Stimulated activated CD4-positive, alpha-beta T cell treated with anti-CD3 and anti-CD28 coated beads, TNF-alpha, amount 100 ng/mL, for 1 hour (primary cell): ENCODE measurements around the gene METAP1D.
"Not testable (repeated sequence)": the region's sequence is repeated elsewhere in the genome, so short reads cannot be mapped to it uniquely, and the experiment has no call there.

Source experiments
- DNase-seq, 3 donors: peaks; one replicate each; pipeline ENCODE4 v3.0.0-alpha.2; 2020; ENCODE audit warnings: low read depth in 3 of 3, low spot score in 1 of 3

The METAP1D gene

DNA sequence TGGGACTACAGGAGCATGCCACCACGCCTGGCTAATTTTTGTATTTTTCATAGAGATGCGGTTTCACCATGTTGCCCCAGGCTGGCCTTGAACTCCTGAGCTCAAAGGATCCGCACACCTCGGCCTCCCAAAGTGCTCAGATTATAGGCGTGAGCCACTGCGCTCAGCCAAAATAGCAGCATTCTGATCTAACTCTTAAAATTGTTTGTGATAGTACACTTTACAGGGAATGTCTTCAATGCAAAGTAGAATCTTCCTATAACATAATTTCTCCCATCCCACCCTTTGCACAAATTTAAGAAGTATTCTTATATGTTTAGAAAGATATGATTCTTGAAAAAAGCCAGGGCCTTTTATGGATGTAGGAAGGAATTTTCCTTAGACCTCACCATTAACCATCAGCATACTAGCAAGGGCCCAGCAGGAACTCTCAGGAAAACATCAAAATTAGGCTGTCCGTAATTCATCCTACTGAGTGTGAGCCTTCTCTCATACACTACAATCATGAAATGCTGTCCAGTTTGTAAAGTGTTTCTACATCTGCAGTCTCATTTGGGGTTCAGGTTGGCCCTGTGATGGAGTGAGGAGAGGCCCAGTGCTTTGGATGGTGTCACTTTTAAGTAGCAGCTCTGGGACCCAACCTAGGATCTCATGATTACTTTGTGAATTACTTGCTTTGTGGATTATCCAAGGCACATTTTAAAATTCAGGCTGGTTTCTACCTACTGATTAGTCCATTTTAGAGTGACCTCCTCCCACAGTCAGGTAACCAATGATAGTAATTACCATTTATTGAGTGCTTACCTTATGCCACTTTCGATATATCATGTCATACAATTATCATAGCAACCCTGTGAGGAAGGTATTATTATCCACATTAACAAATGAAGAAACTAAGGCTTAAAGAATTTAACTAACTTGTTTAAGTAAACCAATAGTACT, 48.1 kb downstream of the METAP1D start:
- no peak for DNase-seq

DNA sequence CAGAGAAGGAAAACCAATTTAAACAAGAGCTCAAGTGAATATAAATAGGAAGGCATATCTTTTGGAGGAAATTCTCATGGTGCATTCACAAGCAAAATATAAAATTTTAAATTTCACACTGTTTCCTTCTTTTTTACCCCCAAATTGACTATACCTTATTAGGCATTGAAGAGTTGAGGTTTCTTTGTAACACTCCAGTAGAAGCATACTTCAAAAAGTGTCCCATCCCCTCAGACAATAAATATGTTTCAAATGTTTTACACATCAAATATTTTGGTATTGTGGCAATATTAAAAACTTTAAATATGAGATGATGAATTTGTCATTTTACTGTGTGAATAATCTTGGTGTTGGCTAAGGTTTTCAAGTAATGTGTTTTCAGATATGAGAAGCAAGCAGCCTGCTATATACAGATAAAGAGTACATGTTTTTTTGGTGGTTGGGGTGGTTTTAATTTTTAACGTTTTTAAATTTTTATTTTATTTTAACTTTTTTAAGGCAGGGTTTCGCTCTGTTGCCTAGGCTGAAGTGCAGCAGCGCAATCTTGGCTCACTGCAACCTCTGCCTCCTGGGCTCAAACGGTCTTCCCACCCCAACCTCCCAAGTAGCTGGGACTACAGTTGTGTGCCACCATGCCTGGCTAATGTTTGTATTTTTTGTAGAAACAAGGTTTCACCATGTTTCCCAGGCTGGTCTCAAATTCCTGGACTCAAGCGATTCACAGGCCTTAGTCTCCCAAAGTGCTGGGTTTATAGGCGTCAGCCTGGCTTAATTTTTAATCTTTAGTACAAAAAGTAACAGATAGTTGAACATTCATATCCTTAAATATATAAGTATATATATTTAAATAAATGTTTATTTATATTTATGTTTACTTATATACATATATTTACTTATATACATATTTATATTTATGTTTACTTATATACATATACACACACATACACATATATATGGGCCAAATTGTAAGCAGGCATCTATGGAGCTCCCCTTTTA, 49.1 kb downstream of the METAP1D start:
- DNase-seq = no peak

- DNase-seq = no peak
These were observed 49.9 kb downstream of the METAP1D start for GRCh38 chr2:172049567-172050120.

- DNase-seq = no peak
These were observed 50.8 kb downstream of the METAP1D start for GRCh38 chr2:172050479-172051125.

DNA sequence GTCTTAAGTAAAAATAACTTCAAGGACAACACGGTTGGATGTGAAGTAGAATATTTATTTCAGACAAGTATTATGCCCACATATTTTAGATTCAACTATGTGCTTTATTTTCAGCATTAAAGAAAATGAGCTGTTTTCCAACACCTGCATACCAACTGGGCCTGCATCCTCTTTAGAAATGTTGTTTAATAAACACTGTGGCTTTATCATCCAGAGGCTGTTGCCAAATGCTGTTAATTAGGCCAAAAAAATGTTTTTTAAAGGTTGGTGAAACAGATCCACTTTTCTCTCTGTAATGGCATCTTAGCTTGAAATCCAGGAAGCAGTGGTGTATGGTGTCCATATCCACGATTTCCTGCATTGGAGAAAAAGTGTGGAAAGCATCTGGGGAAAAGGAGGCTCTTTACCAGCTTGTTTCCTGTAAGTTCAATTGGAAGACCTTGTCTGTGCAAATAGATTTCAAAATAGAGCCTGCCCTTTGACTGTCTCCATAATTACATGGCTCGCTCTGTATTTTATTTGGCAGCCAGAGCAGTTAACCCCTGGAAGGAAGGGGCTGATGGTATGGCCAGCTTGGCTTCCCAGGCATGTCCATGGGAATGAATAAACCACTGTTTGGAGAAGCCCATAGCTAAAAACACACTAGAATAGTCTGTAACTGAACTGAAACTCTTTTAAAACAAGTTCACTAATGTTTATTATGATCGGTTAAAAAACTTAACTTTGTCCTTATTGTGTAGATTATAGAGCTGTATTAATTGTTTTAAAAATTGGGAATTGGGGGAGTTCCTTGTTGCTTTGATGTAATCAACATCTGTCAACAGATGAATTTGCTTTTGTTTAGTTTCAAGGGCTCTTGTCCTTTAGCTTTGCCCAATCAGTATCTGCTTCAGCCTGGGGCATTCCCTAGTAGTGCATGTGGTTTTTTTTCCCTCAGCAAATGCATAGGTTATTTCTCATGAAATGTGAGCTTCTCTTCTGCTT, 52.5 kb downstream of the METAP1D start:
- no peak for DNase-seq

GRCh38 chr2:172053486-172053885, 53.7 kb downstream of the METAP1D start:
- DNase-seq = no peak

DNA sequence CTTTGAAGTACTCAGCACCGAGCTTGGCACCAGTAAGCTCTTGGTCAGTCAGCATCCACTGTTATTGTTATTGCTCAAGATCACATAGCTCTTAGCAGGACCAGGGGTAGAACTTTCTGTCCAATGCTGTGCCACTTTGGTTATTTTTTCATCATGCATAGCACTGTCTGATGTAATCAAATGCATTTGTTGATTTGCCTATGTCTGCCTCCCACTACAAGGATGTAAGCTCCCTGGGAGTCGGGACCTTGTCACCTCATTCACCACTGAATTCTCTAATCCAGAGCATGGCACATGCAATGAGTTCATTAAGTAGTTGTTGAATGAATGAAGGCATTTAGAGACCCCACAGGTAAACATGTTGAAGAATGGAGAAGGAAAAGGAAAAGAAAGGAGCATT, 56.5 kb downstream of the METAP1D start:
- DNase-seq = no peak

GRCh38 chr2:172058660-172059059, 58.9 kb downstream of the METAP1D start:
- DNase-seq = no peak

DNA sequence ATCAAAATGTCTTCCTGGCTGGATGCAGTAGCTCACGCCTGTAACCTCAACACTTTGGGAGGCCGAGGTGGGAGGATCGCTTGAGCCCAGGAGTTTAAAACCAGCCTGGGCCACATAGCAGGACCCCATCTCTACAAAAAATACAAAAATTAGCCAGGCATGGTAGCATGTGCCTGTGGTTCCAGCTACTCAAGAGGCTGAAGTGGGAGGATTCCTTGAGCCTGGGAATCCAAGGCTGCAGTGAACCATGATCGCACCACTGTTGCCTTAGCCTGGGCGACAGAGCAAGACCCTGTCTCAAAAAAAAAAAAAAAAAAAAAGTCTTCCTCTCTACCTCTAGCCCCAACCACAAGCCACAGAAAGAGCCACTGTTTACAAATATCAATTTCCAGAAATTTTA, 60.4 kb downstream of the METAP1D start:
- DNase-seq = not testable (repeated sequence)

DNA sequence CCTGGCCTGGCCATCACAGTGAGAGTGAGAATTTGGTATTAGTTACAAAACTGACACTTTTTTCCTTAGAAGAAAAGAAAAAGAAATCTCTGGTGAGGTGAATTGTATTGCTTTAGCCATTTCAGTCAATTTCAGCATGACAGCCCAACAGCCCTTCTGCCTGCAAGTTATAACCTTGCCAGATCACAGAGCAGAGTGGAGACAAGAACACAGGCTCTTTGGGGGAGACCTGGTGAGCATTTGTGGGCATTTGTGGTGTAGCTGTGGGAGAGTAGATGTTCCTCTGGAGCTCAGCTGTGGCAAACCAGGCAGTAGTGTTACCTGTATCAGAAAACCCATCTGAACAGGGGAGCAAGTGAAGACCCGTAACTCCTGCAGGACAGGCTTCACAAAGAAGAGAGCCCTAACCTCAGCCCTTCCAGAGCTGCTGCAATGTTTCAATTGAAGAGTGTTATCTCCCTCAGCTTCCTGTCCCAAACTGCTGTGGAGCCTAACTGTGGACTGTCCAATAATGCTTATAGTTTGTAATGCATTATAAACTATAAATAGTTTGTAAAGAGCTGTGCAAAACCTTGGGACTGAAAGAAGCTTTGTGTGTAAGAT, 62.8 kb downstream of the METAP1D start:
- no peak for DNase-seq

GRCh38 chr2:172063446-172063845, 63.7 kb downstream of the METAP1D start:
- DNase-seq = no peak

DNA sequence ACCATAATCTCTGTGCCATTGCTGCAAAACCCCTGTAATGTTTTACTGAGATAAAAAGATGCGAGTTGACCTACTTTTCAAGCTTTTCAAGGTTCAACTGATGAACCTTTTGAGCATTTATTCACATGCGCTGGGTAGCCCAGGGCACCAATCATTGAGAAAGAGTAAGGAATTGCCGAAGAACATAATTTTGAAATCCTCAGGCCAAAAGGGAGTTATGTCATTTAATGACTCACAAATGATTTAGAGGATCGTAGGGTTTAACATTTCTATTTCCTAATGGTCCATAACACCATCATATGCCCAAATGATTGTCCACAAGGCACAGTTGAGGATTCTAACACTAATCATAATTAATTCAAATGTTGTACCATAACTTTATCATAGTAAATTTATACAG, 65.4 kb downstream of the METAP1D start:
- DNase-seq = no peak

- DNase-seq = no peak
These were observed 66.7 kb downstream of the METAP1D start for GRCh38 chr2:172066394-172066886.

- not testable (repeated sequence) for DNase-seq
These were observed 68.2 kb downstream of the METAP1D start for GRCh38 chr2:172067905-172068304.

GRCh38 chr2:172070936-172071335, 71.2 kb downstream of the METAP1D start:
- no peak for DNase-seq

GRCh38 chr2:172072303-172072702, 72.5 kb downstream of the METAP1D start:
- DNase-seq = no peak

GRCh38 chr2:172072706-172073105, 73.0 kb downstream of the METAP1D start:
- no peak for DNase-seq

DNA sequence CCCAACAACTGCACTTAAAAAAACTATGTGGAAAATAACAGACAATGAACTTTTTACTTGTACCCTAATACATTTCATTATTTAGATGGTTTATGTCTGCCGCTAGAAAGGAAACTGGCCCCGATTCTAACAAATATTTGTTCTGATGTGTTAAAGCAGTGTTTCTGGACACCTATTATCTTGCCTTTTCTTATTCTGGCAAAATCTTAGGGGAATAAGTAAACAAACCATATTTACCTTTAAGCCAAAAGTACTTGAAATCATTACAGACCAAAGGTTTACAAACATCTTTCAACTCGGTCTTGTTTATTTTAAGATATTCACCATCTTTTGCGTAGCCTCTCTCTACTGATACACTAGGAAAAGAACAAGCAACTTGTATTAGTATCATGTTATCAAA, 73.8 kb downstream of the METAP1D start:
- no peak for DNase-seq

DNA sequence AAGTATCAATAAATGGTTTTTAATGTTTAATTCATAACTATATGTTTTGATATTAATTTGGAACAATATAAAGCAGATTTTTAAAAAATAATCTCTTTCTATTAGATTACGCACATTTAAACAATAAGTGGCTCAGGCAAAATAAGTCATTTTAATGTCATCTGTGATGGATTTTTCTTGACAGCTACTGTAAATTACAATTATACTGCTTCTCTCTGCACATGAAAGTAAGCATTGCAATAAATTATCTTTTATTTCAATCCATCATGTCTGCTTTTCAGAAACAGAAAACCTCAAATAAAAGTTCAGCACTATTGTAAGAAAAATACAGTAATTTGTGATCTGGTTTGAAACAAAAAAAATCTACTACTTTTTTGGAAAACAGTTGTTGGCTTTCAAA, 74.5 kb downstream of the METAP1D start:
- DNase-seq = no peak
